ENCODE data around the gene GRK5. TPM values are rescaled to one million over a fixed set of nuclear protein-coding genes. Genes with fewer than 3 reads are reported as not detected.
A peak's percentile ranks its signal among the peaks of the same experiment; 100 is the strongest.

GRK5 gene
- total RNA-seq, 2 donors from 2014 or later, result 18.9 to 28.2 TPM

- H3K27ac Mint-ChIP-seq, result peak overlapping the region; percentile 92
- ATAC-seq (replicated peaks), result peak; percentile 20
- peaks cover 8% of the 10 kb centered on the region for H3K36me3 Mint-ChIP-seq (ENCODE audit: low read depth)
- H3K4me3 Mint-ChIP-seq, result peak overlapping the region; percentile 85
- no peaks in the 10 kb centered on the region for H3K9me3 Mint-ChIP-seq
- peaks cover 28% of the 10 kb centered on the region for H3K4me1 Mint-ChIP-seq
- H3K27me3 Mint-ChIP-seq, result no peaks in the 10 kb centered on the region
Observed at GRCh38 chr10:119208553-119208940, 1.2 kb downstream of the GRK5 start.

GRCh38 chr10:119209035-119209735 is 1.8 kb downstream of the GRK5 start:
- peaks cover 28% of the 10 kb centered on the region for H3K4me1 Mint-ChIP-seq
- H3K9me3 Mint-ChIP-seq, result no peaks in the 10 kb centered on the region
- H3K36me3 Mint-ChIP-seq (ENCODE audit: low read depth), result peaks cover 8% of the 10 kb centered on the region
- H3K27me3 Mint-ChIP-seq, result no peaks in the 10 kb centered on the region
- peak overlapping the region; percentile 92 for H3K27ac Mint-ChIP-seq
- peak; percentile 57 for ATAC-seq (replicated peaks)
- peak overlapping the region; percentile 85 for H3K4me3 Mint-ChIP-seq

GRCh38 chr10:119209736-119210355 is 2.5 kb downstream of the GRK5 start:
- Mint-ChIP-seq H3K27me3 (no peaks in the 10 kb centered on the region), H3K4me3 (peak overlapping the region; percentile 85), H3K27ac (peak overlapping the region; percentile 92), H3K36me3 (ENCODE audit: low read depth) (peaks cover 8% of the 10 kb centered on the region), H3K4me1 (peaks cover 28% of the 10 kb centered on the region), H3K9me3 (no peaks in the 10 kb centered on the region)
- ATAC-seq (replicated peaks), result no peak

- Mint-ChIP-seq H3K36me3 (ENCODE audit: low read depth) (peaks cover 8% of the 10 kb centered on the region), H3K27ac (peak overlapping the region; percentile 84)
Observed at GRCh38 chr10:119210633-119211032, 3.3 kb downstream of the GRK5 start.

GRCh38 chr10:119211176-119211575 is 3.8 kb downstream of the GRK5 start:
- Mint-ChIP-seq H3K36me3 (ENCODE audit: low read depth) (peaks cover 8% of the 10 kb centered on the region), H3K4me1 (peaks cover 27% of the 10 kb centered on the region), H3K9me3 (no peaks in the 10 kb centered on the region), H3K4me3 (peak overlapping the region; percentile 85), H3K27me3 (no peaks in the 10 kb centered on the region), H3K27ac (peak overlapping the region; percentile 84)
- ATAC-seq (replicated peaks), result no peak

More at GRCh38 chr10:119210633-119211032, 3.3 kb downstream of the GRK5 start:
- Mint-ChIP-seq H3K4me3 (peak overlapping the region; percentile 85), H3K4me1 (peaks cover 28% of the 10 kb centered on the region), H3K9me3 (no peaks in the 10 kb centered on the region), H3K27me3 (no peaks in the 10 kb centered on the region)
- ATAC-seq (replicated peaks), result no peak

- Mint-ChIP-seq H3K27ac (peak overlapping the region; percentile 84), H3K4me1 (peaks cover 24% of the 10 kb centered on the region), H3K27me3 (no peaks in the 10 kb centered on the region), H3K9me3 (no peaks in the 10 kb centered on the region), H3K36me3 (ENCODE audit: low read depth) (peaks cover 8% of the 10 kb centered on the region), H3K4me3 (peak overlapping the region; percentile 85)
- no peak for ATAC-seq (replicated peaks)
Observed at GRCh38 chr10:119211625-119212441, 4.5 kb downstream of the GRK5 start.

GRCh38 chr10:119215371-119215770 is 8.0 kb downstream of the GRK5 start:
- Mint-ChIP-seq H3K9me3 (no peaks in the 10 kb centered on the region), H3K4me1 (peaks cover 17% of the 10 kb centered on the region), H3K4me3 (no peak overlapping the region), H3K36me3 (ENCODE audit: low read depth) (peaks cover 8% of the 10 kb centered on the region), H3K27ac (no peak overlapping the region), H3K27me3 (no peaks in the 10 kb centered on the region)
- no peak for ATAC-seq (replicated peaks)

- peaks cover 14% of the 10 kb centered on the region for H3K4me1 Mint-ChIP-seq
- peaks cover 8% of the 10 kb centered on the region for H3K36me3 Mint-ChIP-seq (ENCODE audit: low read depth)
- no peaks in the 10 kb centered on the region for H3K27me3 Mint-ChIP-seq
- no peak for ATAC-seq (replicated peaks)
- H3K4me3 Mint-ChIP-seq, result no peak overlapping the region
- H3K27ac Mint-ChIP-seq, result no peak overlapping the region
- no peaks in the 10 kb centered on the region for H3K9me3 Mint-ChIP-seq
Observed at GRCh38 chr10:119216127-119216526, 8.8 kb downstream of the GRK5 start.

GRCh38 chr10:119217401-119217800 is 10.0 kb downstream of the GRK5 start:
- Mint-ChIP-seq H3K4me3 (no peak overlapping the region), H3K36me3 (ENCODE audit: low read depth) (peaks cover 7% of the 10 kb centered on the region), H3K9me3 (no peaks in the 10 kb centered on the region), H3K27ac (no peak overlapping the region), H3K4me1 (peaks cover 19% of the 10 kb centered on the region), H3K27me3 (no peaks in the 10 kb centered on the region)
- no peak for ATAC-seq (replicated peaks)

- Mint-ChIP-seq H3K9me3 (no peaks in the 10 kb centered on the region), H3K4me1 (peaks cover 14% of the 10 kb centered on the region), H3K27ac (no peak overlapping the region), H3K4me3 (no peak overlapping the region), H3K27me3 (no peaks in the 10 kb centered on the region), H3K36me3 (ENCODE audit: low read depth) (peaks cover under 1% of the 10 kb centered on the region)
- ATAC-seq (replicated peaks), result no peak
Observed at GRCh38 chr10:119217991-119218490, 10.7 kb downstream of the GRK5 start.

GRCh38 chr10:119219871-119220270 is 12.5 kb downstream of the GRK5 start:
- Mint-ChIP-seq H3K36me3 (ENCODE audit: low read depth) (no peaks in the 10 kb centered on the region), H3K4me1 (peaks cover 14% of the 10 kb centered on the region), H3K27me3 (no peaks in the 10 kb centered on the region), H3K9me3 (no peaks in the 10 kb centered on the region), H3K27ac (no peak overlapping the region), H3K4me3 (no peak overlapping the region)
- no peak for ATAC-seq (replicated peaks)

GRCh38 chr10:119221201-119221600 is 13.8 kb downstream of the GRK5 start:
- Mint-ChIP-seq H3K4me1 (peaks cover 14% of the 10 kb centered on the region), H3K27me3 (no peaks in the 10 kb centered on the region), H3K36me3 (ENCODE audit: low read depth) (no peaks in the 10 kb centered on the region), H3K9me3 (no peaks in the 10 kb centered on the region), H3K27ac (no peak overlapping the region), H3K4me3 (no peak overlapping the region)
- ATAC-seq (replicated peaks), result no peak

- H3K27me3 Mint-ChIP-seq, result no peaks in the 10 kb centered on the region
- peak overlapping the region; percentile 68 for H3K27ac Mint-ChIP-seq
- peak overlapping the region; percentile 35 for H3K4me3 Mint-ChIP-seq
- no peaks in the 10 kb centered on the region for H3K36me3 Mint-ChIP-seq (ENCODE audit: low read depth)
- peak; percentile 94 for ATAC-seq (replicated peaks)
- no peaks in the 10 kb centered on the region for H3K9me3 Mint-ChIP-seq
- peaks cover 14% of the 10 kb centered on the region for H3K4me1 Mint-ChIP-seq
Observed at GRCh38 chr10:119221666-119222065, 14.3 kb downstream of the GRK5 start.

GRCh38 chr10:119222537-119222936 is 15.2 kb downstream of the GRK5 start:
- no peaks in the 10 kb centered on the region for H3K9me3 Mint-ChIP-seq
- no peak overlapping the region for H3K4me3 Mint-ChIP-seq
- peaks cover 14% of the 10 kb centered on the region for H3K4me1 Mint-ChIP-seq
- no peak for ATAC-seq (replicated peaks)
- no peaks in the 10 kb centered on the region for H3K36me3 Mint-ChIP-seq (ENCODE audit: low read depth)
- H3K27me3 Mint-ChIP-seq, result no peaks in the 10 kb centered on the region
- peak overlapping the region; percentile 68 for H3K27ac Mint-ChIP-seq

Measured in activated T-helper 17 cell treated with anti-CD3 and anti-CD28 coated beads, Interleukin-2, amount 50 U/mL, for 72 hours (primary cell).